NCI-H1105 (cell line): Measurements from ENCODE around the gene WFDC5.
"Not testable (repeated sequence)": the region's sequence is repeated elsewhere in the genome, so short reads cannot be mapped to it uniquely, and the experiment has no call there.

Experiments used
- DNase-seq: peaks from one replicate; lab custom pipeline; 2025; lab: John Stamatoyannopoulos, UW

The WFDC5 gene

GRCh38 chr20:45087814-45088213 lies 27.2 kb downstream of the WFDC5 start:
- DNase-seq, result no peak

GRCh38 chr20:45087097-45087790 lies 27.7 kb downstream of the WFDC5 start:
- no peak for DNase-seq

DNA sequence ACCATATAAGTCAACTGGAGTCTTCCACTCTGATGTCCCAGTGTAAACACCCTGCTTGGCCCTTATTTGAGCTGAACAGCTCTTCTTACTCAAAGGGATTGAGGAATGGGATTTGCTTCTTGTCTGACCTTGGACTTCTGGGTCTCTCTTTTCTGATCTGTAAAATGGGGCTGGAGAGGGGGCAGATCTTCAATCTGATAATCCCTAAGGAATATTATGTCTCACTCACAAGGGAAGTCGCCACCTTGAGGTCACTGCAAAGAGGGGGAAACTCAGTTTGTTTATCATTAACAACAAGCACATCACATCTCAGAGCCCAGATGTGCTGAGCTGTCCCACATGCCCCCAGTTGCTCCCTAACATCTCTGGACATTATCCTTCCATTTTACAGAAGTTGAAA lies 29.1 kb downstream of the WFDC5 start:
- no peak for DNase-seq

GRCh38 chr20:45085289-45085688 lies 29.7 kb downstream of the WFDC5 start:
- no peak for DNase-seq

DNA sequence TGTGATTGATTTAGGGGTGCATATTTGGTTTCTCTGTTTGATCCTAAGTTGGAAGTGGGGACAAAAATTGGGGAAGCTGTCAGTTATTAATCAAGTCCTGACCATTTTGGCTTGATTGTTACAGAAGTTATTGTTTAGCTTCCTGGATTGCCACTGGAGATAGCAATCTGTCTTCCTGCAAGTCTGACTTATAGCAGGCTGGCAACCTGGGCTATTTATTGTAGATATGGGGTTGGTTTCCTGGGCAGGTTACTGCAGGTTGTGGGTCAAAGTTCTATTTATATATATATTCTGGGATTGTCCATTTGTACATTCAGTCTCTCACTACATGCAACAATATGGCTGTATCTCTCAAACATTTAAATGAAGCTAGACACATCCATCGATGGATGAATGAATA lies 31.8 kb downstream of the WFDC5 start:
- no peak for DNase-seq

GRCh38 chr20:45082468-45082867 lies 32.5 kb downstream of the WFDC5 start:
- no peak for DNase-seq

GRCh38 chr20:45080867-45081624 lies 33.9 kb downstream of the WFDC5 start:
- DNase-seq, result no peak

GRCh38 chr20:45077559-45077958 lies 37.4 kb downstream of the WFDC5 start:
- no peak for DNase-seq

DNA sequence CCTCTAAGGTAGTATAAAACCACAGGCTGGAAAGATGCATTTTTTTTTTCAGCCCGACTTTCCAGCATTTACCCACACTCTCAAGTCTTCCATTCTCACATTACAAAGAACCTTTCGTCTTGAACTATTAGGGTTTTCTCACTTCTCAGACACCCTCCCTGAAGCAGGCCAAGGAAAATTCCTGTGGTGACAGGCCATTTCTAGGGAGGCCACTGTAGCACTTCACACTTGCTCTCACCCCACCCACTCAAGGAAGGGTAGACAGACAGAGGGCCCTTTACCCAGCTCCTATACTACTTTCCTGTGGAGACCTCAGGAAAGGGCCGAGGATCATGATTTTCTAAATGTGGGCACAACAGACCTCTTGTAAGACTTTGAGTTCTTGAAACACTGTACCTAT lies 41.8 kb downstream of the WFDC5 start:
- DNase-seq, result no peak

- DNase-seq, result no peak
Observed at GRCh38 chr20:45072066-45072465, 42.9 kb downstream of the WFDC5 start.

GRCh38 chr20:45070932-45071632 lies 43.9 kb downstream of the WFDC5 start:
- DNase-seq, result no peak

DNA sequence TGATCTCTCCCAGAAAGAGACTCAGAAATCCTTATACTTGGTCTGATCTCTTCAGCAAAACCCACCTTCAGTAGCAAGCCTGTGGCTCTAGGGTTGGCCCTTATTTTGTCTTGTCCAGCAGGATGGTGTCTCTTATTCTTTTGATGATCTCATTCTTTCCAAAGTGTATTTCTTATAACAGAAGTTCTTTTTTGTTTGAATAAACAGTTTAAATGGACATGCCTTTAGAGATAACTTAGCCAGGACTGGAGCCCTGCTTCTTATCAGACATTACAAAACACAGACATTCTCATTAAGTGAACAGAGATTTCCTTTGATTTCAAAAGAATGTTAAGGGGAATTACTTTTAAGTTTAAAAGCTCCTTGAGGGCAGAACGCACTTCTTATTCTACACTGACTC lies 45.7 kb downstream of the WFDC5 start:
- no peak for DNase-seq

GRCh38 chr20:45067558-45067957 lies 47.4 kb downstream of the WFDC5 start:
- DNase-seq, result no peak

DNA sequence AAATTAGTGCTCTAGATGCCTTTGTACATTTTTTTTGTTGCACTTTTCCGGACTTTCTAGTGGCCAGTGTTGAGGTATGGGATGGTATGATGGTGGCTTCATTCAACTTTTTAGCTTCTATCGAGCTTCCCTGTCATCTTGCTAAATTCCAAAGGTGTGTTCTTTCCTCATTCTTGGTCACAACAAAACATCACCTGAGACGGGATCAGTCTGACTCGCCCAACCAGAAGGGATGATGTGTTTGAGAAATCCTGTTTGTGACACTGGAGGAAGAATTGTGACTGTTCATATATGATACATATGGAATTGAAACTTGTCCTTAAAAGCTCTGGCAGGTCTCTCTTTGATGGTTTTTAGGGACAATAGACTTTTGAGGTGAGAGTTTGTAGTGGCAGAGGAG lies 47.9 kb downstream of the WFDC5 start:
- no peak for DNase-seq

- no peak for DNase-seq
Observed at GRCh38 chr20:45066372-45066771, 48.6 kb downstream of the WFDC5 start.

DNA sequence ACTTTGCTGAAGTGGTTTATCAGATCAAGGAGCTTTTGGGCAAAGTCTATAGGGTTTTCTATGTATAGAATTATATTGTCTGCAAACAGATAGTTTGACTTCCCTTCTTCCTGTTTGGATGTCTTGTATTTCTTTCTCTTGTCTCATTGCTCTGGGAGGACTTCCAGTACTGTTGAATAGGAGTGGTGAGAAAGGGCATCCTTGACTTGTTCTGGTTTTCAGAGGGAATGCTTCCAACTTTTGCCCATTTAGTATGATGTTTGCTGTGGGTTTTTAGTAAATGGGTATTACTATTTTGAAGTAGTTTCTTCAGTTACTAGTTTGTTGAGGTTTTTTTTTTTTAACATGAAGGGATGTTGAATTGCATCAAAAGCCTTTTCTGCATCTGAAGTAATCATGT lies 50.2 kb downstream of the WFDC5 start:
- no peak for DNase-seq

DNA sequence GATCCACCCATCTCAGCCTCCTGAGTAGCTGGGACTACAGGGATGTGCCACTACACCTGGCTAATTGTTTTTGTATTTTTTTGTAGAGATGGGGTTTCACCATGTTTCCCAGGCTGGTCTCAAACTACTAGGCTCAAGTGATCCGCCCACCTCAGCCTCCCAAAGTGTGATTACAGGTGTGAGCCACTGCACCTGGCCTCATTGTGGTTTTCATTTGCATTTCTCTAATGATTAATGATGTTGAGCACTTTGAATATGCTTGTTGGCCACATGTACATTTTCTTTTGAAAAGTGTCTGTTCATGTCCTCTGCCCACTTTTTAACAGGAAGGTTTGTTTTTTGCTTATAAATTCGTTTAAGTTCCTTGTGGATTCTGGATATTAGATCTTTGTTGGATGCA lies 51.9 kb downstream of the WFDC5 start:
- DNase-seq, result not testable (repeated sequence)

DNA sequence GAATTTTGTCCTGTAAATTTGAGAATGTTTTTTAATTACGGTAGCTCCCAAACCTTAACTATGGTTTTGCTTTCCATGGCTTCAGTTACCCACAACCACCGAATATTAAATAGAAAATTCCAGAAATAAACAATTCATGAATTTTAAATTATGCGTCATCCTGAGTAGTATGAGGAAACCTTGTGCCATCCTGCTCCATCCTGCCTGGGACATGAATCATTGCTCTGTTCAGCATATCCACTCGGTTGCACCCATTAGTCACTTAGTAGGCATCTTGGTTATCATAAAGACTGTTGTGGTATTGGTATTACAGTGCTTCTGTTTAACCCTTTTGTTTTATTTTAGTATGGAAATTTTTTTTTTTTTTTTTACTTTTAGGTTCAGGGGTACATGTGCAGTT lies 53.7 kb downstream of the WFDC5 start:
- no peak for DNase-seq

GRCh38 chr20:45060294-45060693 lies 54.7 kb downstream of the WFDC5 start:
- DNase-seq, result no peak
